Left renal cortex interstitium (tissue), 4 donors: ENCODE results near the gene DDOST. TPM values are rescaled to one million over a fixed set of nuclear protein-coding genes. Genes with fewer than 3 reads are reported as not detected.

Experiments used
- polyA plus RNA-seq, 4 donors: library from polyadenylated mRNA; unstranded; fragments of 120-200 nt; gene quantifications; one replicate each; pipeline ENCODE4 v1.2.1, GENCODE V29; 2013; ENCODE audit not compliant: insufficient read length in 4 of 4

Gene DDOST
- polyA plus RNA-seq, 4 donors, result 205 to 228 (median 212) TPM

Other genes starting within 250 kb of the DDOST start
- gene CAMK2N1, start 175.2 kb downstream of the DDOST start, polyA plus RNA-seq, result 10 to 100 TPM; 70.0 to 88.8 (median 78.3) TPM
- 10 to 100 TPM; 32.3 to 44.0 (median 36.4) TPM for gene MUL1, start 153.2 kb downstream of the DDOST start, polyA plus RNA-seq
- 1 to 10 TPM; 1.2 to 2.0 (median 1.7) TPM for gene FAM43B, start 108.8 kb downstream of the DDOST start, polyA plus RNA-seq
- gene CDA, start 72.3 kb downstream of the DDOST start, polyA plus RNA-seq, result 1 to 10 TPM; 5.3 to 8.7 (median 6.1) TPM
- gene PINK1, start 27.9 kb downstream of the DDOST start, polyA plus RNA-seq, result 10 to 100 TPM; 62.5 to 87.6 (median 78.4) TPM
- gene KIF17, start 56.6 kb upstream of the DDOST start, polyA plus RNA-seq, result 1 to 10 TPM; 3.7 to 7.1 (median 4.7) TPM
- gene SH2D5, start 71.3 kb upstream of the DDOST start, polyA plus RNA-seq, result 1 to 10 TPM in 3 of 4 donors, under 1 TPM in 1; 0.76 to 2.0 (median 1.3) TPM
- 100 to 1,000 TPM; 239 to 389 (median 318) TPM for gene HP1BP3, start 125.9 kb upstream of the DDOST start, polyA plus RNA-seq